SH-SY5Y (cell line): ENCODE measurements around the gene FREM2.

Experiments used
- GATA2 ChIP-seq: IDR thresholded peaks from 2 replicates; pipeline ENCODE4 v1.6.1; 2011; ENCODE audit warnings: mild to moderate bottlenecking, low read depth, low read length
- GATA3 ChIP-seq: IDR thresholded peaks from 2 replicates; pipeline ENCODE4 v1.6.1; 2011; ENCODE audit warnings: low read depth, mild to moderate bottlenecking, low read length, moderate library complexity

Gene FREM2

GRCh38 chr13:38669234-38669964 is 17.5 kb upstream of the FREM2 start:
- TF ChIP-seq GATA3 (no peak), GATA2 (no peak)

GRCh38 chr13:38670627-38671026 is 16.2 kb upstream of the FREM2 start:
- TF ChIP-seq GATA3, result no peak
- TF ChIP-seq GATA2, result no peak

- TF ChIP-seq GATA2 (no peak), GATA3 (no peak)
Measured at GRCh38 chr13:38671980-38672379, 14.9 kb upstream of the FREM2 start.

- no peak for TF ChIP-seq GATA2
- no peak for TF ChIP-seq GATA3
Measured at GRCh38 chr13:38674208-38674607, 12.7 kb upstream of the FREM2 start.

- TF ChIP-seq GATA2, result no peak
- no peak for TF ChIP-seq GATA3
Measured at GRCh38 chr13:38680912-38681311, 6.0 kb upstream of the FREM2 start.

- TF ChIP-seq GATA3, result no peak
- TF ChIP-seq GATA2, result no peak
Measured at GRCh38 chr13:38684714-38685113, 2.2 kb upstream of the FREM2 start.

- no peak for TF ChIP-seq GATA2
- TF ChIP-seq GATA3, result no peak
Measured at GRCh38 chr13:38685431-38685830, 1.4 kb upstream of the FREM2 start.

GRCh38 chr13:38685974-38686576 is 802 bp upstream of the FREM2 start:
- TF ChIP-seq GATA3 (no peak), GATA2 (no peak)

GRCh38 chr13:38687246-38688229 is 661 bp downstream of the FREM2 start:
- TF ChIP-seq GATA3 (no peak), GATA2 (no peak)

GRCh38 chr13:38688674-38689073 is 1.8 kb downstream of the FREM2 start:
- TF ChIP-seq GATA3, result no peak
- TF ChIP-seq GATA2, result no peak

GRCh38 chr13:38690231-38690630 is 3.4 kb downstream of the FREM2 start:
- TF ChIP-seq GATA3, result no peak
- TF ChIP-seq GATA2, result no peak

GRCh38 chr13:38693168-38693567 is 6.3 kb downstream of the FREM2 start:
- no peak for TF ChIP-seq GATA3
- no peak for TF ChIP-seq GATA2

- no peak for TF ChIP-seq GATA2
- no peak for TF ChIP-seq GATA3
Measured at GRCh38 chr13:38693641-38694040, 6.8 kb downstream of the FREM2 start.

GRCh38 chr13:38697197-38697596 is 10.3 kb downstream of the FREM2 start:
- no peak for TF ChIP-seq GATA2
